Measurements from ENCODE around the gene ATG9B.

DNA sequence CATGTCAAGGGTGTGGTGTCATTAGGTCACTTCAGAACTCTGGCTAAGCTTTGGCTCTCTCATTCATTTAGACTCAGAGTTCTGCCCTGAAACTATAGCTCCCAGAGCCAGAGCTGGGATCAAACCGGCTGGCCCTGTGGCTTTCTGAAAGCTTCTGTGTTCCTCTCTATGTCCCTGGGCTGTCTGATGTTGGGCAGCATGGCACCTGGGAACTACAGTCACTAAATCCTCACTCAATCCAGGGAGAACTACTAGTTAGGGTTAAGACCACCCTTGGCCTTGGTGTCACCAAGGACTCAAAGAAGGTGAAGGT lies 13.2 kb downstream of the ATG9B start:
- TF ChIP-seq POLR2A (IDR thresholded peaks at IDR 0.05; ENCODE audit: borderline replicate concordance, extremely low read depth, insufficient read depth, insufficient read length) (no peak), RAD21 (IDR thresholded peaks at IDR 0.05; ENCODE audit: low read depth) (no peak), EGR1 (IDR thresholded peaks at IDR 0.05; ENCODE audit: low read depth) (no peak)
- TF ChIP-seq, protein P1, sequence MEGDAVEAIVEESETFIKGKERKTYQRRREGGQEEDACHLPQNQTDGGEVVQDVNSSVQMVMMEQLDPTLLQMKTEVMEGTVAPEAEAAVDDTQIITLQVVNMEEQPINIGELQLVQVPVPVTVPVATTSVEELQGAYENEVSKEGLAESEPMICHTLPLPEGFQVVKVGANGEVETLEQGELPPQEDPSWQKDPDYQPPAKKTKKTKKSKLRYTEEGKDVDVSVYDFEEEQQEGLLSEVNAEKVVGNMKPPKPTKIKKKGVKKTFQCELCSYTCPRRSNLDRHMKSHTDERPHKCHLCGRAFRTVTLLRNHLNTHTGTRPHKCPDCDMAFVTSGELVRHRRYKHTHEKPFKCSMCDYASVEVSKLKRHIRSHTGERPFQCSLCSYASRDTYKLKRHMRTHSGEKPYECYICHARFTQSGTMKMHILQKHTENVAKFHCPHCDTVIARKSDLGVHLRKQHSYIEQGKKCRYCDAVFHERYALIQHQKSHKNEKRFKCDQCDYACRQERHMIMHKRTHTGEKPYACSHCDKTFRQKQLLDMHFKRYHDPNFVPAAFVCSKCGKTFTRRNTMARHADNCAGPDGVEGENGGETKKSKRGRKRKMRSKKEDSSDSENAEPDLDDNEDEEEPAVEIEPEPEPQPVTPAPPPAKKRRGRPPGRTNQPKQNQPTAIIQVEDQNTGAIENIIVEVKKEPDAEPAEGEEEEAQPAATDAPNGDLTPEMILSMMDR (IDR thresholded peaks at IDR 0.05 in 2 of 3, conservative IDR thresholded peaks at IDR 0.05 in 1 of 3; ENCODE audit: borderline replicate concordance in 1 of 3, insufficient read depth in 1 of 3, low read depth in 2 of 3, low read length in 2 of 3) = no peak
- TF ChIP-seq, protein P2, sequence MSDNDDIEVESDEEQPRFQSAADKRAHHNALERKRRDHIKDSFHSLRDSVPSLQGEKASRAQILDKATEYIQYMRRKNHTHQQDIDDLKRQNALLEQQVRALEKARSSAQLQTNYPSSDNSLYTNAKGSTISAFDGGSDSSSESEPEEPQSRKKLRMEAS (IDR thresholded peaks at IDR 0.05) = no peak
